Effector memory CD4-positive, alpha-beta T cell (primary cell): ENCODE data around the gene CARD16.
"Not testable (repeated sequence)": the region's sequence is repeated elsewhere in the genome, so short reads cannot be mapped to it uniquely, and the experiment has no call there.

Experiments used
- DNase-seq, 3 donors: peaks; one replicate each; pipeline ENCODE4 v3.0.0-alpha.2; 2020
- H3K27ac ChIP-seq: 2 replicates; pipeline ENCODE4 v1.7.0; 2013; ENCODE audit warnings: mild to moderate bottlenecking, low read length, moderate library complexity; ENCODE audit not compliant: insufficient read depth, poor library complexity, severe bottlenecking
- H3K27me3 ChIP-seq: replicated peaks from 2 replicates; pipeline ENCODE4 v1.7.0; 2013; ENCODE audit warnings: mild to moderate bottlenecking, low read length; ENCODE audit not compliant: insufficient read depth, control insufficient read depth, poor library complexity, severe bottlenecking
- H3K36me3 ChIP-seq: 2 replicates; pipeline ENCODE4 v1.7.0; 2013; ENCODE audit warnings: mild to moderate bottlenecking, low read length, moderate library complexity; ENCODE audit not compliant: control insufficient read depth, insufficient read depth
- H3K4me1 ChIP-seq: 2 replicates; pipeline ENCODE4 v1.7.0; 2013; ENCODE audit warnings: low read length, mild to moderate bottlenecking; ENCODE audit not compliant: control insufficient read depth, insufficient read depth, poor library complexity, severe bottlenecking
- H3K4me3 ChIP-seq: 2 replicates; pipeline ENCODE4 v1.7.0; 2013; ENCODE audit warnings: low read length, low read depth, mild to moderate bottlenecking; ENCODE audit not compliant: insufficient read depth, poor library complexity, severe bottlenecking
- H3K9me3 ChIP-seq: 2 replicates; pipeline ENCODE4 v1.7.0; 2013; ENCODE audit warnings: mild to moderate bottlenecking, low read length, moderate library complexity; ENCODE audit not compliant: control insufficient read depth

The CARD16 gene

DNA sequence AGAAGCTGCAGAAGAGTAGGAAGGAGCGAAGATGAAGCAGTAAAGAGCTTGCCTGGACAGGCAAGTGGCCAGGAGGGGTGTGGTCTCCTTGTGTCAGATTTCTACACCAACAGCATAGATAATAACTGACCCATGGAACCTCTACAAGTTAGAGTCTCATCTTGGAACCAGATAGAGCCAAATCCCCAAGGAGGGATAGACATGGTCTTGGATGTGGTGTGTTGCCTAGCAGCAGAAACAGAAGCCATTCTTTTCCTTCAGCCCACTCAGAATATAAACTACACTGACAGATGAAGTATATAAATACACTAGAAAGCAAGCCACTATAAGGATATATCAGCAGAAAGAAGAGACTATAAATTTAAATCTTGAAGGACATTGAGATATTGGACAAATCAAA lies 4.3 kb upstream of the CARD16 start:
- Histone ChIP-seq H3K27ac (no peak overlapping the region), H3K36me3 (no peaks in the 10 kb centered on the region)
- no peak for DNase-seq

DNA sequence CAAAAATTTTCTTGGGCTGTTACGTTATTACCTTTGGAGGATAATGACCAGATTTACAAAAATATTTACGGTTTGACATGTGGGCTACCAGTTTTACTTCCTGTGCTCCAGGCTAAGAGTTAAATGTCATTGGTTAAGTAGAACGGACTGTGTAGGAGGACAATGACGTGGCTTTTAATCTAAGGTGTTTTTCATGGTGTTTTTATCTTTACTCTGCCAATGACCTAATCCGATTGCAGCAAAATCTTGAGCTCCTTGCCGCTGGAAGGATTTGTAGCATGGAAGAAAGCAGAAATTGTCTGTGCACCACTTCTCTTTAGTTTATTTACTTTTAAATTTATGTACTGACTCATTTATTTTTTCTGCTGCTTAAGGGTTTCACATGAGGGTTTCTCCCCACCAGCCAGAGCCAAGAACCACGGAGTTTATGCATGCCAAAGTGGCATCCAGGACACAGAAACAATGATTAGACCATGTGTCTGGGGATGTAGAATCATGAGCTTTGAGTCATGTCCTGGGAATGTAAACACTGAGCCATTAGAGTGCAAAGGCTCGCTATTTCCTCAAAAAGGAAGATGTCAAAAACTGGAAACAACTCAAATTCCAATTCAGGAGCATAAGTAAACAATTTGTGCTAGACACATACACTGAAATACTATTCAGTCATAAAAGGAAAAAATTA lies 1.9 kb upstream of the CARD16 start:
- DNase-seq: no peak

More for the DNA sequence above, 4.3 kb upstream of the CARD16 start:
- Histone ChIP-seq H3K4me1 (no peaks in the 10 kb centered on the region), H3K9me3 (no peaks in the 10 kb centered on the region), H3K27me3 (no peaks in the 10 kb centered on the region), H3K4me3 (no peak overlapping the region)

DNA sequence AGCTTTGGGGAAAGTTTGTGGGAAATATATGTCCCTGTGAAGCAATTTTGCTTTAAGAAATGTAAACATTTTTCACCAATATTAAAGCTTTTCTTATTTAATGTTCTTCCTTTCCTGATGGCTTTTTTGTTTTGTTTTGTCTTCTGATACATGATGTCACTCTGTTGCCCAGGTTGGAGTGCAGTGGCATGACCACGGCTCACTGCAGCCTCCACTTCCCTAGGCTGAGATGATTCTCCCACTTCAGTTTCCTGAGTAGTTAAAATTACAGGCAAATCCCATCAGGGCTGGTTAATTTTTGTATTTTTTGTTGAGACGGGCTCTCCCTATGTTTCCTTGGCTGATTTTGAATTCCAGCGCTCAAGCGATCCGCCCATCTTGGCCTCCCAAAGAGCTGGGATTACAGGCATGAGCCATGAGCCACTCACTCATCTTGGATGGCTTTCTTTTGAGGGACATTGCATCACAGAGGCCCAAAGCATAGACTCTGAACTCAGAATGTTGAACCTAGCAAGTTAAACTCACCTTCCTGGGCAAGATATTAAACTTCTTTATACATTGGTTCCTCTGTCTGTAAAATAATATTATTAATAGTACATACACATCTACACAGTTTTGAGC lies 651 bp upstream of the CARD16 start:
- no peak for DNase-seq
- Histone ChIP-seq H3K27ac (peak overlapping the region; percentile 75), H3K36me3 (peaks cover 4% of the 10 kb centered on the region), H3K4me3 (peak overlapping the region; percentile 70), H3K9me3 (no peaks in the 10 kb centered on the region), H3K27me3 (no peaks in the 10 kb centered on the region), H3K4me1 (peaks cover 9% of the 10 kb centered on the region)

More for the DNA sequence above, 1.9 kb upstream of the CARD16 start:
- Histone ChIP-seq H3K4me3 (no peak overlapping the region), H3K36me3 (no peaks in the 10 kb centered on the region), H3K9me3 (no peaks in the 10 kb centered on the region), H3K27me3 (no peaks in the 10 kb centered on the region), H3K27ac (no peak overlapping the region), H3K4me1 (peaks cover 5% of the 10 kb centered on the region)

DNA sequence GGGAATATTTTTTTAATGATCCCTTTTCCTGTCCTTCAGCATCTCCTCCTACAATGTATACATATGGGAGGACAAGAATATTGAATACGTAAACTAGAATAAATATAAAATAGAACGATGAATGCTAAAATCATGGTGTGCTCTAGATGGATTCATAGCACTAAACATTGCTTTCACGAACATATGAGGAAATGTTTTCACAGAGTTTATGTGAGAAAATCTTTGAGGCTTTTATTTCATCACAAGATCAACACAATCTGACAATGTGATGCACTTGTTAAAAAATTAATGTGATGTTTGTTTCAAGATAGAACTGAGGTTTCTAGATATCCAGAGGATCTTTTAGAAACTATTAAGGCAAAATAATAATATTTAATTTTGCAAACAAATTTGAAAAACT lies 3.0 kb downstream of the CARD16 start:
- no peak for DNase-seq
- Histone ChIP-seq H3K27ac (no peak overlapping the region), H3K4me1 (peaks cover 9% of the 10 kb centered on the region), H3K36me3 (peaks cover 13% of the 10 kb centered on the region), H3K4me3 (no peak overlapping the region), H3K9me3 (no peaks in the 10 kb centered on the region), H3K27me3 (no peaks in the 10 kb centered on the region)

DNA sequence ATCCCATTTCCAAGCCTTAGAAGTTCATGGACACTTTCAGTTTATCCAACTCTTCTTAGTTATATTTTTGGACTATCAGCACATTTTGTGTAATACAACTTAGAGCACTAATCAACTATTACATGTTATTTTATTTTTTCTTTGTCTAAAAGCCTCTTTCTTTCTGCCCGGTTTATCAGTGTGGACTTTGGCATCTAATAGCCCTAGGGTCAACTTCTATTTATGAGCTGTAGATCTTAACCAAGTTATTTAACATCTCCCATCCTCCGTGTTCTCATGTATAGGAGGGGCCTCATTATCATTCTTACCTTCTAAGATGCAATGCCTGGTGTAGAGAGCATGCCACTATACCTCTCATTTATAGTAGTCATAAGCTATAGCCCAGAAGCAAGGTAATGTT lies 4.4 kb downstream of the CARD16 start:
- Histone ChIP-seq H3K27me3 (no peaks in the 10 kb centered on the region), H3K4me1 (peaks cover 11% of the 10 kb centered on the region), H3K4me3 (no peak overlapping the region), H3K36me3 (peaks cover 13% of the 10 kb centered on the region), H3K27ac (no peak overlapping the region), H3K9me3 (no peaks in the 10 kb centered on the region)
- DNase-seq: no peak

DNA sequence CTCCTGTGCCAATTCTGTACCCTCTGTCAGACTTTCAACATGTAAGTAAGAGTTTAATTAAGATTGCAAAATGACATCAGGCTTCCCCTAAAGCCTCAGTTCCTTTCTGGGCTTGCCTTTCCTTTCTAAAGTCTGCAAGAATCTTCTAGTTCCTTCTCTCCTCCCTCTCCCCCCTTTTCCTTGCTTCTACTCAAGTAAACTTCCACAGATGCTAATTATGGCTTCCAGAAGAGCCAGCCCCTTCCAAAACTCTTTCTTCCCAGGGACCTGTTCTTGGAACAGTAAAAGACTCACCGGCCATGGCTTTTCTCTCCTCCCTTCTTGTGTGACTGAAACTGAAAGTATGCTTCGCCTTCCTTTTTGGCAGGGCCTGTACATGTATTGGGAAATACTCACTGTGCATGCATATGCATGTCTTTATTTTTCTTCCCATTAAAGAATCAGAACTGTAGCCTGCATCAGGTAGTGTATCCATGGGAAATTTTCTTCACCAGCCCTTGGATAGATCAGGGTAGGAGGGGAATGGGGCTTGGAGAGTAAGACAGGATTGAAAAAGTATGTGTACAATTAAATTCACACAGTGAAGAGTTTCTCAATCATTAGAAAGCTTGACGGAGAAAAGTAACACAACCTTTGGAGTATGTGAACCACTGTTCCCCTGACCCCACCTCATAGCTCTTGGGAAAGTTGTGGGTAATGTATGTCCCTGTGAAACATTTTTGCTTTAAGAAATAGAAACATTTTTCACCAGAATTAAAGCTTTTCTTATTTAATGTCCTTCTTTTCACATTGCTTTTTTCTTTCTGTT lies 10.1 kb downstream of the CARD16 start, which contains the start of gene CASP1:
Gene CASP1 (minus strand): TSS at position 332 of the 808 bp plus-strand sequence. CDS start 31 bp downstream, at position 301.
- H3K4me3 ChIP-seq: peak within 1 kb of the TSS; percentile 73
- H3K27me3 ChIP-seq: no peaks in the 10 kb centered on the region
- peak within 1 kb of the TSS; percentile 64 for H3K27ac ChIP-seq
- H3K9me3 ChIP-seq: no peaks in the 10 kb centered on the region
- H3K36me3 ChIP-seq: peaks cover 14% of the 10 kb centered on the region
- peaks cover 12% of the 10 kb centered on the region for H3K4me1 ChIP-seq
- DNase-seq: peak in 1 of 3 donors; percentile 7

DNA sequence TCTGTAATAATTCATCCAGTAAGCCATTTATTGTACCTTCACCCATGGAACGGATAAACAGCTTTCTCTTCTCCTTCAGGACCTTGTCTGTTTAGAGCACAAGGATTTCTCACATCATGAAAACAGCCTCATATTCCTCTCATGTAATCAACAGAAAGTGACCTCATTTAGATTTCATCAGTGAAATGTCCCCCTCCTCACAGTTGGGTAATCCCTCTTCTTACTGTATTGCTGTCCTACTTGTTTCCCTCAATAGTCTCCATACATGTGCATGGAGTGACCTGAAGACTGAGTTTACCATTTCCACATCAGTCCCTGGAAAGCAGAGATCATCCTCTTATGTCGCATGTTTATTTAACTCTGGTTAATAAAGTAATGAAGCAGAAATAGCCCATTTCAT lies 10.7 kb downstream of the CARD16 start:
- H3K27me3 ChIP-seq, H3K9me3 ChIP-seq, DNase-seq: not testable (repeated sequence)
- Histone ChIP-seq H3K27ac (peak overlapping the region; percentile 64), H3K4me3 (peak overlapping the region; percentile 73), H3K36me3 (peaks cover 19% of the 10 kb centered on the region), H3K4me1 (peaks cover 12% of the 10 kb centered on the region)

DNA sequence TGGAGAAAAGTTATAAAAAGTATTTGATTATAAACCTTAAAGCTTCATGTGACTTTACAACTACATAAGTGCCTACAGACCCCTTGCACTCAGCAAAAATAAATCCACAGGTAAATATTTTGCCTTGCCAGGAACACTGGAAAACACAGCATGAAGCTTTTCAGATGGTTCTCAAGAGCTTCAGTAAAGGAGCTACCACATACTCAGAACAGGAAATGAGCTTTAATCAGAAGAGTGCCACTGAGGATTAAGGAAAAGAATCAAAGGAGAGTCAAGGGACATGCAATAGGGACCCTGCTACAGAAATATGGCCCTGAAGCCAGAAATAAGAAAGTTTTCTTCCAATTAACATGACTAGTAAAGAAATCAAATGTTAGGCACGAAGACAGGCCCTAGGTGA lies 11.4 kb downstream of the CARD16 start:
- Histone ChIP-seq H3K27ac (peak overlapping the region; percentile 64), H3K27me3 (no peaks in the 10 kb centered on the region), H3K4me3 (peak overlapping the region; percentile 73), H3K9me3 (no peaks in the 10 kb centered on the region), H3K36me3 (peaks cover 20% of the 10 kb centered on the region), H3K4me1 (peaks cover 12% of the 10 kb centered on the region)
- no peak for DNase-seq

DNA sequence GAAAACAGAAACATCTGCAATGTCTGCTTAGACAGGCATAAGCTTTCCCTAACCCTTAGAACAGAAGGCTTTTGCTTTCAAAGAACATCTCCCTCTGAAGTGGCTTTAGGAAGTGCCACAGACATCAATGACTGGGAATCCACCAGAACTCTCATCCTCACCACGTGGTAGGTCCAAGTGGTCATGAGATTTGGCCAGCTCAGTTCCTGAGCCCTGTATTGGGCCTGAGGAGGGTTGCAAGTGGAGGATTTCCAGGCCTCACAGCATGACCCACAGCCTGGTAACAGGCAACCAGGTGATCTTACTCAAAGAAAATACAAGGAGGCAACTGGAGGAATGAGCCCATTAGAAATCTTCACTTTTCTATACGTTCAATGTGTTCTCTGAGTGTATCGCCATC lies 11.8 kb downstream of the CARD16 start:
- no peak for DNase-seq
- H3K4me1 ChIP-seq: peaks cover 12% of the 10 kb centered on the region
- H3K27ac ChIP-seq: peak overlapping the region; percentile 9
- peaks cover 20% of the 10 kb centered on the region for H3K36me3 ChIP-seq
- no peaks in the 10 kb centered on the region for H3K27me3 ChIP-seq
- peak overlapping the region; percentile 73 for H3K4me3 ChIP-seq
- no peaks in the 10 kb centered on the region for H3K9me3 ChIP-seq

DNA sequence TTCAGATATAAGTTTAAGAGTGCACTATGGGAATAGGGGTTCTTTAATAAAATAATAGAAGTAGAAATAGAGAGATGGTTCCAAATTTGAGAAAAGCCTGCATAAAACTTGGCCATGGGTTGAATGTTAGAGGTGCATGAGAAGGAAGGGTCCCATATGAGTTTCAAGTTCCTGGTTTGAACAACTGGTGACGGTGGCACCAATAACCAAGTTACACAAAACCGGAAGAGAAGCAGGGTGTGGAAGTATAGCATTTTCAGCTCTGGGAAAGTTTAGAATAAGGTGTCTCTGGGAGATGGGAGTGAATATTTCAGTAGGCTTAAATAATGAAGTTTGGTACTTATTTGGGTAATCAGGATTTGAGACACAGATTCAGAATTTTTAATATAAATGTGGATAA lies 12.6 kb downstream of the CARD16 start:
- no peak for DNase-seq
- Histone ChIP-seq H3K36me3 (peaks cover 25% of the 10 kb centered on the region), H3K27me3 (no peaks in the 10 kb centered on the region), H3K27ac (no peak overlapping the region), H3K4me1 (peaks cover 12% of the 10 kb centered on the region), H3K9me3 (no peaks in the 10 kb centered on the region), H3K4me3 (peak overlapping the region; percentile 9)
